Measurements from ENCODE around the gene GH2.

GRCh38 chr17:63910096-63910495, 28.4 kb upstream of the GH2 start:
- TF ChIP-seq, protein P1, sequence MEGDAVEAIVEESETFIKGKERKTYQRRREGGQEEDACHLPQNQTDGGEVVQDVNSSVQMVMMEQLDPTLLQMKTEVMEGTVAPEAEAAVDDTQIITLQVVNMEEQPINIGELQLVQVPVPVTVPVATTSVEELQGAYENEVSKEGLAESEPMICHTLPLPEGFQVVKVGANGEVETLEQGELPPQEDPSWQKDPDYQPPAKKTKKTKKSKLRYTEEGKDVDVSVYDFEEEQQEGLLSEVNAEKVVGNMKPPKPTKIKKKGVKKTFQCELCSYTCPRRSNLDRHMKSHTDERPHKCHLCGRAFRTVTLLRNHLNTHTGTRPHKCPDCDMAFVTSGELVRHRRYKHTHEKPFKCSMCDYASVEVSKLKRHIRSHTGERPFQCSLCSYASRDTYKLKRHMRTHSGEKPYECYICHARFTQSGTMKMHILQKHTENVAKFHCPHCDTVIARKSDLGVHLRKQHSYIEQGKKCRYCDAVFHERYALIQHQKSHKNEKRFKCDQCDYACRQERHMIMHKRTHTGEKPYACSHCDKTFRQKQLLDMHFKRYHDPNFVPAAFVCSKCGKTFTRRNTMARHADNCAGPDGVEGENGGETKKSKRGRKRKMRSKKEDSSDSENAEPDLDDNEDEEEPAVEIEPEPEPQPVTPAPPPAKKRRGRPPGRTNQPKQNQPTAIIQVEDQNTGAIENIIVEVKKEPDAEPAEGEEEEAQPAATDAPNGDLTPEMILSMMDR (IDR thresholded peaks at IDR 0.05; ENCODE audit: poor library complexity, severe bottlenecking) = no peak
- TF ChIP-seq POLR2AphosphoS5 (IDR thresholded peaks at IDR 0.05) (no peak), RAD21 (conservative IDR thresholded peaks at IDR 0.05) (no peak), EZH2 (IDR thresholded peaks at IDR 0.05; ENCODE audit: borderline replicate concordance, insufficient read depth, low read length, poor library complexity, severe bottlenecking) (no peak), TAF1 (IDR thresholded peaks at IDR 0.05; ENCODE audit: low read depth) (no peak), SMC3 (conservative IDR thresholded peaks at IDR 0.05; ENCODE audit: poor library complexity) (no peak)
- TF ChIP-seq, protein P2, sequence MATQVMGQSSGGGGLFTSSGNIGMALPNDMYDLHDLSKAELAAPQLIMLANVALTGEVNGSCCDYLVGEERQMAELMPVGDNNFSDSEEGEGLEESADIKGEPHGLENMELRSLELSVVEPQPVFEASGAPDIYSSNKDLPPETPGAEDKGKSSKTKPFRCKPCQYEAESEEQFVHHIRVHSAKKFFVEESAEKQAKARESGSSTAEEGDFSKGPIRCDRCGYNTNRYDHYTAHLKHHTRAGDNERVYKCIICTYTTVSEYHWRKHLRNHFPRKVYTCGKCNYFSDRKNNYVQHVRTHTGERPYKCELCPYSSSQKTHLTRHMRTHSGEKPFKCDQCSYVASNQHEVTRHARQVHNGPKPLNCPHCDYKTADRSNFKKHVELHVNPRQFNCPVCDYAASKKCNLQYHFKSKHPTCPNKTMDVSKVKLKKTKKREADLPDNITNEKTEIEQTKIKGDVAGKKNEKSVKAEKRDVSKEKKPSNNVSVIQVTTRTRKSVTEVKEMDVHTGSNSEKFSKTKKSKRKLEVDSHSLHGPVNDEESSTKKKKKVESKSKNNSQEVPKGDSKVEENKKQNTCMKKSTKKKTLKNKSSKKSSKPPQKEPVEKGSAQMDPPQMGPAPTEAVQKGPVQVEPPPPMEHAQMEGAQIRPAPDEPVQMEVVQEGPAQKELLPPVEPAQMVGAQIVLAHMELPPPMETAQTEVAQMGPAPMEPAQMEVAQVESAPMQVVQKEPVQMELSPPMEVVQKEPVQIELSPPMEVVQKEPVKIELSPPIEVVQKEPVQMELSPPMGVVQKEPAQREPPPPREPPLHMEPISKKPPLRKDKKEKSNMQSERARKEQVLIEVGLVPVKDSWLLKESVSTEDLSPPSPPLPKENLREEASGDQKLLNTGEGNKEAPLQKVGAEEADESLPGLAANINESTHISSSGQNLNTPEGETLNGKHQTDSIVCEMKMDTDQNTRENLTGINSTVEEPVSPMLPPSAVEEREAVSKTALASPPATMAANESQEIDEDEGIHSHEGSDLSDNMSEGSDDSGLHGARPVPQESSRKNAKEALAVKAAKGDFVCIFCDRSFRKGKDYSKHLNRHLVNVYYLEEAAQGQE (IDR thresholded peaks at IDR 0.05; ENCODE audit: borderline replicate concordance) = no peak

Data from neural cell (in vitro differentiated cells).